ENCODE results near the gene ITGA11.

ITGA11 gene

GRCh38 chr15:68410466-68411342, 21.3 kb downstream of the ITGA11 start:
- peak; percentile 12 to 28 for DNase-seq
- H3K27me3 ChIP-seq: no peaks in the 10 kb centered on the region
- intact Hi-C loops (cut with DNase I; ENCODE audit: low total_unique reads): no loop called here
- TF ChIP-seq CTCF (IDR thresholded peaks at IDR 0.05): no peak
- H3K36me3 ChIP-seq: no peaks in the 10 kb centered on the region
- no peak overlapping the region for H3K4me3 ChIP-seq
- H3K27ac ChIP-seq: no peak overlapping the region
- no peaks in the 10 kb centered on the region for H3K9me3 ChIP-seq
- peaks cover 0 to 58% (median 11%) of the 10 kb centered on the region in 4 donors for H3K4me1 ChIP-seq

- DNase-seq: peak; percentile 16 to 63
- H3K9me3 ChIP-seq: no peaks in the 10 kb centered on the region
- TF ChIP-seq CTCF (IDR thresholded peaks at IDR 0.05): no peak
- no peak overlapping the region for H3K27ac ChIP-seq
- no peaks in the 10 kb centered on the region for H3K36me3 ChIP-seq
- H3K27me3 ChIP-seq: no peaks in the 10 kb centered on the region
- peaks cover 0 to 58% (median 11%) of the 10 kb centered on the region in 4 donors for H3K4me1 ChIP-seq
- H3K4me3 ChIP-seq: no peak overlapping the region
- intact Hi-C loops (cut with DNase I; ENCODE audit: low total_unique reads): no loop called here
Measured at GRCh38 chr15:68409736-68410370, 22.1 kb downstream of the ITGA11 start.

DNA sequence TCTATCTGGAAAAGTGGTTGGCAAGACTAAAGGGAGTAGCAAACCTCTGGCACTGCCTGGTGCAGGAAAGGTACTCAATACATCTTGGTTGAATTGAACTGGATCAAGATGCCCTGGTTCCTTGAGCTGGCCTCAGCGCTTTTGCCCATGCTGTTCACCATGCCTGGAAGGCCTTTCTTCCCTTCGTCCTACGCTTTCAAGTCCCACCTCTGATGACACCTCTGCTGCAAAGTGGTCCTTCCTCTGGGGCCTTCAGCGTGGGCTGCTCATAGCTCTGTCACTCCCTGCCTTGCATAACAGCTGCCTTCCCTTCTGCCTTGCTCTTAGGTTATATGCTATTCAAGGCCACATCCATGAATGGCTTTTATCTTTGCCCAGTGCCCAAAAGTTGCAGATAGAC, 23.0 kb downstream of the ITGA11 start:
- Histone ChIP-seq H3K27me3 (no peaks in the 10 kb centered on the region), H3K9me3 (no peaks in the 10 kb centered on the region), H3K4me1 (peaks cover 0 to 50% (median 11%) of the 10 kb centered on the region in 4 donors), H3K4me3 (no peak overlapping the region), H3K36me3 (no peaks in the 10 kb centered on the region), H3K27ac (no peak overlapping the region)
- peak in 1 of 2 donors; percentile 13 for DNase-seq
- no peak for TF ChIP-seq CTCF (IDR thresholded peaks at IDR 0.05)
- intact Hi-C loops (cut with DNase I; ENCODE audit: low total_unique reads): no loop called here

DNA sequence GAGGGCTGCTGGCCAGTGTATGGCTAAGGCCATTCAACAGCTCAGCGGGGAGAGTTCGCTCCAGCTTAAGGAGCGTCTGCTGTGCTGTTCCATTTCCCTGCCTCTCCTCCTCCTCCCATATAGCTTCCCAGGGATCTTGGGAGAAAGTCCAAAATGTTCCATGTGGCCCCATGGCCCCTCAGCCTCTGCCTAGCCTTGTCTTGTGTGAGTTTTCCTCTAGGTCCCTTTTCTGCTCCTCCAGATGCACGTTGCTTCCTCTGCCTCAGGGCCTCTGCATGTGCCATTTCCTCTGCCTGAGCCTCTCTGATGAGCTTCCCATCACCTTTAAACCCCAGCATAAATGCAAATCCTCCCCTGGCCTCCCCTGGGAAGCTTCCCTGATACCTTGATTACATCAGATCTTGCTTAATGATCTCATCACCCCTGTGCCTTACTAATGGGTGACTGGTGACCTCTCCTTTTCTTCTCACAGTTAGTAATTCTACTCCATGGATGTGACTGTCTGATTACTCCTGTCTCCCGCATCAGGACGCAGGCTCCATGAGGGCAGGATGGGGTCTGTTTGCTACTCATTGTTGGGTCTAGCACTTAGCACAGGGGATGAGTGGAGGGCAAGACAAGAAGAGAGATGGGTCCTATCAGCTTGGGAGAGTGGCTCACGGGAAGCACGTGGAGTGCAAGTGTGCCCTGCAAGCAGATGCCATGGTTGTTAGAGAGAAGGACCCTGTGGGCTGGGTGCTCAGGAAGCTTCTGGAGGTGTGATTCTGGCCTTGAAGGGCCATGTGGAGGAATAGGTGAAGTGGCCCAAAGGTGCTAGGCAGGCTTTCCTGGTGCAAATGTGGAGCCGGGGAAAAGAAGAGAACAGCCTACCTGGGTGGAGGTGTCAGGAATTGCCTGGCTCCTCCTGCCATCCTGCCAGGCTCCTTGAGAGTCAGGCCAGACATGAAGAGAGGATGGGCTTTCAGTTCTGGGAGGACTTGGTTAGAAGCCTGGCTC, 23.8 kb downstream of the ITGA11 start:
- DNase-seq: peak; percentile 19 to 59
- H3K4me1 ChIP-seq: peaks cover 0 to 42% (median 11%) of the 10 kb centered on the region in 4 donors
- H3K27ac ChIP-seq: peak overlapping the region; percentile 36 to 54
- no peaks in the 10 kb centered on the region for H3K9me3 ChIP-seq
- peaks cover 0 to 1% (median 0%) of the 10 kb centered on the region in 3 donors for H3K36me3 ChIP-seq
- intact Hi-C loops (cut with DNase I; ENCODE audit: low total_unique reads): no loop called here
- TF ChIP-seq CTCF (IDR thresholded peaks at IDR 0.05): no peak
- H3K27me3 ChIP-seq: no peaks in the 10 kb centered on the region
- H3K4me3 ChIP-seq: no peak overlapping the region

Data from tibial artery (tissue), 4 donors.